CD4-positive, alpha-beta memory T cell (primary cell): ENCODE results near the gene POLE. TPM values are rescaled to one million over a fixed set of nuclear protein-coding genes. Genes with fewer than 3 reads are reported as not detected.

ENCODE experiments used
- CTCF ChIA-PET: fragments of 350-600 bp; sonication (Branson Sonifier 250); formaldehyde crosslinking; loops from one replicate; lab custom pipeline; 2021; ENCODE audit warnings: inconsistent platforms; ENCODE audit not compliant: partially characterized antibody; lab: Charles Lee
- POLR2A ChIA-PET: fragments of 350-600 bp; sonication (Branson Sonifier 250); formaldehyde crosslinking; loops from one replicate; lab custom pipeline; 2021; ENCODE audit not compliant: partially characterized antibody; lab: Charles Lee
- DNase-seq, 5 donors: peaks; one replicate each; pipeline versions ENCODE4 v3.0.0 to v3.0.0-alpha.2; 2020 to 2022; ENCODE audit warnings: mixed read lengths in 1 of 5
- H3K27ac ChIP-seq: one replicate; pipeline ENCODE4 v1.7.0; 2013; ENCODE audit warnings: low read depth, low read length
- H3K27me3 ChIP-seq: 2 replicates; pipeline ENCODE4 v1.7.0; 2013; ENCODE audit warnings: mild to moderate bottlenecking, low read length, moderate library complexity; ENCODE audit not compliant: insufficient read depth
- H3K36me3 ChIP-seq: 2 replicates; pipeline ENCODE4 v1.7.0; 2013; ENCODE audit warnings: mild to moderate bottlenecking, low read length, moderate library complexity; ENCODE audit not compliant: insufficient read depth
- H3K4me1 ChIP-seq: 2 replicates; pipeline ENCODE4 v1.7.0; 2013; ENCODE audit warnings: mild to moderate bottlenecking, low read length, moderate library complexity; ENCODE audit not compliant: insufficient read depth
- H3K4me3 ChIP-seq, 2 donors: one replicate each; pipeline ENCODE4 v1.7.0; 2013; ENCODE audit warnings: low read length in 2 of 2, mild to moderate bottlenecking in 1 of 2
- H3K9me3 ChIP-seq, 2 donors: one replicate each; pipeline ENCODE4 v1.7.0; 2013; ENCODE audit warnings: low read length in 2 of 2, control low read depth in 1 of 2; ENCODE audit not compliant: control insufficient read depth in 1 of 2
- H3K27ac Mint-ChIP-seq, 7 donors: one replicate each; pipeline ENCODE4 v1.8.0; 2020 to 2021; ENCODE audit warnings: mixed read lengths in 7 of 7, mild to moderate bottlenecking in 6 of 7, inconsistent platforms in 3 of 7, moderate library complexity in 3 of 7
- H3K27me3 Mint-ChIP-seq, 2 donors: one replicate each; pipeline ENCODE4 v1.8.0; 2020 to 2021; ENCODE audit warnings: mixed read lengths in 2 of 2
- H3K36me3 Mint-ChIP-seq, 2 donors: one replicate each; pipeline ENCODE4 v1.8.0; 2020 to 2021; ENCODE audit warnings: mixed read lengths in 2 of 2, inconsistent platforms in 1 of 2, mild to moderate bottlenecking in 1 of 2
- H3K4me1 Mint-ChIP-seq, 4 donors: one replicate each; pipeline ENCODE4 v1.8.0; 2020 to 2021; ENCODE audit warnings: mixed read lengths in 4 of 4, mild to moderate bottlenecking in 1 of 4
- H3K4me3 Mint-ChIP-seq, 8 donors: one replicate each; pipeline ENCODE4 v1.8.0; 2020 to 2021; ENCODE audit warnings: mixed read lengths in 8 of 8, mild to moderate bottlenecking in 7 of 8, moderate library complexity in 6 of 8, inconsistent platforms in 3 of 8
- H3K9me3 Mint-ChIP-seq, 8 donors: one replicate each; pipeline ENCODE4 v1.8.0; 2020 to 2021; ENCODE audit warnings: mixed read lengths in 8 of 8, mild to moderate bottlenecking in 5 of 8, inconsistent platforms in 3 of 8, moderate library complexity in 1 of 8
- intact Hi-C: fragments of 100-400 bp; cut with micrococcal nuclease; formaldehyde crosslinking; loops from one replicate; pipeline ENCODE4 v1.15.1; 2023
- polyA plus RNA-seq, 2 donors: library from polyadenylated mRNA; unstranded; fragments of 300-500 nt; fragmentation: Illumina TruSeq; gene quantifications; one replicate each; pipeline ENCODE4 v1.2.3, GENCODE V29; 2021
- total RNA-seq, 2 experiments: library from RNA; stranded (reverse); gene quantifications; one replicate each; pipeline ENCODE4 v1.2.3, GENCODE V29; 2021

POLE gene
- total and polyA plus RNA-seq, 4 experiments from 2014 or later: 2.2 to 75.4 (median 37.9) TPM

GRCh38 chr12:132651444-132652100 lies 35.6 kb downstream of the POLE start:
- Histone ChIP-seq H3K4me1 (no peaks in the 10 kb centered on the region), H3K27ac (no peak overlapping the region), H3K27me3 (no peaks in the 10 kb centered on the region), H3K36me3 (peaks cover 36% of the 10 kb centered on the region), H3K9me3 (no peaks in the 10 kb centered on the region), H3K4me3 (no peak overlapping the region)
- CTCF ChIA-PET: interaction anchor here (0.7 kb wide), 1 partner anchor 279 kb away, joined by 3 read pairs; no protein-coding TSS in a partner anchor
- Mint-ChIP-seq H3K9me3 (peaks cover 0 to 1% (median 0%) of the 10 kb centered on the region in 8 donors), H3K4me1 (no peaks in the 10 kb centered on the region), H3K4me3 (no peak overlapping the region), H3K27me3 (no peaks in the 10 kb centered on the region), H3K27ac (peak overlapping the region in 1 of 7 donors; percentile 39), H3K36me3 (peaks cover 48 to 63% of the 10 kb centered on the region in 2 donors)
- POLR2A ChIA-PET: no interaction called here
- intact Hi-C loops: no loop called here
- DNase-seq: no peak

GRCh38 chr12:132649226-132649945 lies 37.8 kb downstream of the POLE start:
- H3K36me3 ChIP-seq: peaks cover 36% of the 10 kb centered on the region
- intact Hi-C loops: no loop called here
- no peak overlapping the region for H3K27ac ChIP-seq
- no peak for DNase-seq
- H3K4me1 Mint-ChIP-seq: no peaks in the 10 kb centered on the region
- no peaks in the 10 kb centered on the region for H3K27me3 ChIP-seq
- H3K27ac Mint-ChIP-seq: no peak overlapping the region
- CTCF ChIA-PET: no interaction called here
- H3K27me3 Mint-ChIP-seq: no peaks in the 10 kb centered on the region
- H3K4me3 Mint-ChIP-seq: no peak overlapping the region
- peaks cover 0 to 1% (median 0%) of the 10 kb centered on the region in 8 donors for H3K9me3 Mint-ChIP-seq
- no peaks in the 10 kb centered on the region for H3K4me1 ChIP-seq
- peaks cover 45 to 63% of the 10 kb centered on the region in 2 donors for H3K36me3 Mint-ChIP-seq
- POLR2A ChIA-PET: no interaction called here
- H3K9me3 ChIP-seq: no peaks in the 10 kb centered on the region
- no peak overlapping the region for H3K4me3 ChIP-seq

GRCh38 chr12:132648616-132649225 lies 38.4 kb downstream of the POLE start:
- ChIA-PET POLR2A (no interaction called here), CTCF (no interaction called here)
- peaks cover 0 to 1% (median 0%) of the 10 kb centered on the region in 8 donors for H3K9me3 Mint-ChIP-seq
- no peaks in the 10 kb centered on the region for H3K4me1 Mint-ChIP-seq
- H3K27ac Mint-ChIP-seq: no peak overlapping the region
- no peaks in the 10 kb centered on the region for H3K27me3 Mint-ChIP-seq
- H3K4me3 ChIP-seq: no peak overlapping the region
- H3K4me3 Mint-ChIP-seq: no peak overlapping the region
- H3K4me1 ChIP-seq: no peaks in the 10 kb centered on the region
- DNase-seq: no peak
- H3K27ac ChIP-seq: no peak overlapping the region
- H3K9me3 ChIP-seq: no peaks in the 10 kb centered on the region
- intact Hi-C loops: no loop called here
- H3K27me3 ChIP-seq: no peaks in the 10 kb centered on the region
- H3K36me3 ChIP-seq: peaks cover 37% of the 10 kb centered on the region
- peaks cover 41 to 62% of the 10 kb centered on the region in 2 donors for H3K36me3 Mint-ChIP-seq

GRCh38 chr12:132647858-132648257 lies 39.3 kb downstream of the POLE start:
- Mint-ChIP-seq H3K27ac (peak overlapping the region in 3 of 7 donors; percentile 12 to 42 (median 15)), H3K36me3 (peaks cover 39 to 62% of the 10 kb centered on the region in 2 donors), H3K27me3 (no peaks in the 10 kb centered on the region), H3K4me1 (no peaks in the 10 kb centered on the region), H3K4me3 (no peak overlapping the region), H3K9me3 (peaks cover 0 to 1% (median 0%) of the 10 kb centered on the region in 8 donors)
- Histone ChIP-seq H3K27me3 (no peaks in the 10 kb centered on the region), H3K36me3 (peaks cover 36% of the 10 kb centered on the region), H3K4me1 (no peaks in the 10 kb centered on the region), H3K9me3 (no peaks in the 10 kb centered on the region), H3K27ac (no peak overlapping the region), H3K4me3 (no peak overlapping the region)
- POLR2A ChIA-PET: no interaction called here
- CTCF ChIA-PET: no interaction called here
- no peak for DNase-seq
- intact Hi-C loops: no loop called here

GRCh38 chr12:132646850-132647249 lies 40.3 kb downstream of the POLE start:
- H3K9me3 Mint-ChIP-seq: peaks cover 0 to 1% (median 0%) of the 10 kb centered on the region in 8 donors
- H3K27me3 Mint-ChIP-seq: no peaks in the 10 kb centered on the region
- ChIA-PET CTCF (no interaction called here), POLR2A (no interaction called here)
- H3K4me3 Mint-ChIP-seq: no peak overlapping the region
- Histone ChIP-seq H3K4me1 (no peaks in the 10 kb centered on the region), H3K36me3 (peaks cover 33% of the 10 kb centered on the region), H3K27ac (no peak overlapping the region), H3K9me3 (no peaks in the 10 kb centered on the region), H3K27me3 (no peaks in the 10 kb centered on the region), H3K4me3 (no peak overlapping the region)
- no peaks in the 10 kb centered on the region for H3K4me1 Mint-ChIP-seq
- intact Hi-C loops: no loop called here
- peaks cover 33 to 55% of the 10 kb centered on the region in 2 donors for H3K36me3 Mint-ChIP-seq
- peak overlapping the region in 1 of 7 donors; percentile 30 for H3K27ac Mint-ChIP-seq
- no peak for DNase-seq

GRCh38 chr12:132642846-132643835 lies 44.0 kb downstream of the POLE start:
- Histone ChIP-seq H3K27me3 (no peaks in the 10 kb centered on the region), H3K36me3 (peaks cover 38% of the 10 kb centered on the region), H3K27ac (no peak overlapping the region), H3K4me3 (no peak overlapping the region), H3K9me3 (no peaks in the 10 kb centered on the region), H3K4me1 (no peaks in the 10 kb centered on the region)
- H3K9me3 Mint-ChIP-seq: no peaks in the 10 kb centered on the region
- ChIA-PET CTCF (no interaction called here), POLR2A (no interaction called here)
- peak in 1 of 5 donors; percentile 28 for DNase-seq
- peaks cover 31 to 65% of the 10 kb centered on the region in 2 donors for H3K36me3 Mint-ChIP-seq
- no peak overlapping the region for H3K4me3 Mint-ChIP-seq
- H3K4me1 Mint-ChIP-seq: no peaks in the 10 kb centered on the region
- no peaks in the 10 kb centered on the region for H3K27me3 Mint-ChIP-seq
- no peak overlapping the region for H3K27ac Mint-ChIP-seq
- intact Hi-C loops: no loop called here
